PC-9 (cell line): ENCODE results near the gene EEPD1. TPM values are rescaled to one million over a fixed set of nuclear protein-coding genes. Genes with fewer than 3 reads are reported as not detected.

Source experiments
- BruUV-seq: library from RNA; stranded (reverse); fragments of 400-500 nt; replicated peaks from 2 replicates; lab custom pipeline; 2021; lab: Mats Ljungman, UMichigan
- CTCF ChIA-PET: fragments of 300-600 bp; sonication (Branson Sonifier 250); formaldehyde crosslinking; loops from one replicate; lab custom pipeline; 2022; ENCODE audit warnings: antibody characterized with exemption; lab: Charles Lee
- POLR2A ChIA-PET: fragments of 300-600 bp; sonication (Branson Sonifier 250); formaldehyde crosslinking; loops from one replicate; lab custom pipeline; 2022; ENCODE audit warnings: antibody characterized with exemption; ENCODE audit not compliant: unreplicated experiment; lab: Charles Lee
- DNase-seq, 2 experiments: peaks; one replicate each; pipeline versions ENCODE4 v3.0.0 to v3.0.0-alpha.2; 2015 to 2022; ENCODE audit warnings: mixed read lengths in 1 of 2
- H2AFZ ChIP-seq: fragments of 200-600 bp; sonication (generic); 2 replicates; pipeline ENCODE4 v1.8.1; 2017; ENCODE audit warnings: antibody characterized with exemption
- H3F3A ChIP-seq: fragments of 200-600 bp; sonication (generic); 2 replicates; pipeline ENCODE4 v1.8.1; 2017; ENCODE audit warnings: antibody characterized with exemption, mild to moderate bottlenecking, low read depth; ENCODE audit not compliant: insufficient read depth
- H3K27ac ChIP-seq: fragments of 200-600 bp; sonication (generic); 2 replicates; pipeline ENCODE4 v1.6.1; 2016; ENCODE audit warnings: mixed run types
- H3K27me3 ChIP-seq: fragments of 200-600 bp; sonication (generic); 2 replicates; pipeline ENCODE4 v1.6.1; 2016; ENCODE audit warnings: low read depth, mixed run types; ENCODE audit not compliant: insufficient read depth
- H3K36me3 ChIP-seq: fragments of 200-600 bp; sonication (generic); 2 replicates; pipeline ENCODE4 v1.6.1; 2016; ENCODE audit warnings: low read depth, mixed run types
- H3K4me1 ChIP-seq: fragments of 200-600 bp; sonication (generic); replicated peaks from 2 replicates; pipeline ENCODE4 v1.6.1; 2016; ENCODE audit warnings: mixed run types; ENCODE audit not compliant: insufficient read depth
- H3K4me2 ChIP-seq: fragments of 200-600 bp; sonication (generic); 2 replicates; pipeline ENCODE4 v1.6.1; 2017; ENCODE audit warnings: mixed run types
- H3K4me3 ChIP-seq: fragments of 200-600 bp; sonication (generic); 2 replicates; pipeline ENCODE4 v1.6.1; 2016; ENCODE audit warnings: mixed run types
- H3K79me2 ChIP-seq: fragments of 200-600 bp; sonication (generic); 2 replicates; pipeline ENCODE4 v1.6.1; 2017; ENCODE audit warnings: low read depth, mixed run types
- H3K9me2 ChIP-seq: fragments of 200-600 bp; sonication (generic); 2 replicates; pipeline ENCODE4 v1.8.1; 2017; ENCODE audit warnings: mild to moderate bottlenecking; ENCODE audit not compliant: insufficient read depth
- H3K9me3 ChIP-seq: fragments of 200-600 bp; sonication (generic); 2 replicates; pipeline ENCODE4 v1.8.1; 2016; ENCODE audit warnings: low read depth; ENCODE audit not compliant: insufficient read depth
- H4K20me1 ChIP-seq: fragments of 200-600 bp; sonication (generic); 2 replicates; pipeline ENCODE4 v1.8.1; 2017; ENCODE audit not compliant: insufficient read depth
- EZH2 ChIP-seq: fragments of 200-600 bp; sonication (generic); IDR thresholded peaks from 2 replicates; pipeline ENCODE4 v1.8.0; 2017; ENCODE audit warnings: antibody characterized with exemption, low read depth
- intact Hi-C: fragments of 100-400 bp; cut with micrococcal nuclease; formaldehyde crosslinking; loops from one replicate; pipeline ENCODE4 v1.10.0; 2022; ENCODE audit not compliant: unreplicated experiment
- total RNA-seq: library from RNA; stranded (reverse); gene quantifications from 2 replicates; pipeline ENCODE4 v1.2.3, GENCODE V29; 2021
- TF ChIP-seq, protein P1 (sequence below): fragments of 200-600 bp; sonication (generic); conservative IDR thresholded peaks from 2 replicates; pipeline ENCODE4 v1.6.1; 2017; ENCODE audit warnings: mixed run types, antibody characterized with exemption, mild to moderate bottlenecking, moderate library complexity

EEPD1 gene
- total RNA-seq, 1 experiment from 2014 or later: 6.0 TPM

DNA sequence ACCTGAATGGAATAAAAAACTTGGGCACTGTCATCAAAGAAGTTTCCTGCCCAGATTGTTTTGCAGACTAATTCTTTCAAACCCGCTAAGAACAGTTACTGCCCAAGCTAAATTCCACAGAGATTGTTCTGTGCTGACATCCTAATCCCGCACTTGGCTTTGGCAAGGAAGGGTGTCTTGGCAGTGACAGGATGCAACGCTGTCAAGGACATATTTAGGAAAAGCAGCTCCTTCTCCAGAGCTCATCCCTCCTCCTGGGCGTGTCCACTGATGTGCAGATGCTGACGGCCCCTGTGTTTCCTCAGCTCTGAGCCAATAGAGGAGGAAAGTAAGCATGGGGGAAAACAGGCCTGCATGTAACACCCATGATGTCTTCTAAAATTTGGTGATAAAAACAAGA lies 74.2 kb downstream of the EEPD1 start:
- no peaks in the 10 kb centered on the region for H3K36me3 ChIP-seq
- no peaks in the 10 kb centered on the region for H3K27me3 ChIP-seq
- no peaks in the 10 kb centered on the region for H3K79me2 ChIP-seq
- POLR2A ChIA-PET: no interaction called here
- H3F3A ChIP-seq: no peaks in the 10 kb centered on the region
- CTCF ChIA-PET: interaction anchor here (0.6 kb wide), 1 partner anchor 20 kb away, joined by 12 read pairs; no protein-coding TSS in a partner anchor
- no TSS peak for BruUV-seq
- no peak overlapping the region for H3K4me2 ChIP-seq
- no peaks in the 10 kb centered on the region for H3K9me2 ChIP-seq
- intact Hi-C loops: no loop called here
- no peaks in the 10 kb centered on the region for H3K9me3 ChIP-seq
- no peak overlapping the region for H2AFZ ChIP-seq
- TF ChIP-seq EZH2: no peak
- H3K27ac ChIP-seq: no peak overlapping the region
- peaks cover 2% of the 10 kb centered on the region for H3K4me1 ChIP-seq
- no peaks in the 10 kb centered on the region for H4K20me1 ChIP-seq
- no peak for DNase-seq
- no peak overlapping the region for H3K4me3 ChIP-seq

DNA sequence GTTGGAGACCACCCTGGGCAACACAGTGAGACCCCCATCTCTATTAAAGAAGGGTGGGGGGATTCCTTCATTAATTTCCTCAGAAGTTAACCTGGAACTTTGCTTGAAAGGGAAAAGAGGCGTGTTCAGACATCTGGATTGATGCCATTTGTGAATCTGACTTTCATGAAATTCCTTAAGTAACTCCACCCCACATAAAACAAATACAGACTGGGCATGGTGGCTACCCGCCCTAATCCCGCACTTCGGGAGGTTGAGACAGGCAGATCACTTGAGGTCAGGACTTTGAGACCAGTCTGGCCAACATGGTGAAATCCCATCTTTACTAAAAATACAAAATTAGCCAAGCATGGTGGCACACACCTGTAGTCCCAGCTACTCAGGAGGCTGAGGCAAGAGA lies 75.0 kb downstream of the EEPD1 start:
- Histone ChIP-seq H3K9me2 (no peaks in the 10 kb centered on the region), H3K4me1 (peaks cover 10% of the 10 kb centered on the region), H3K79me2 (no peaks in the 10 kb centered on the region), H3K4me3 (no peak overlapping the region), H3K27ac (no peak overlapping the region), H3K9me3 (no peaks in the 10 kb centered on the region), H2AFZ (no peak overlapping the region), H3K4me2 (no peak overlapping the region), H3K36me3 (no peaks in the 10 kb centered on the region), H3F3A (peaks cover 4% of the 10 kb centered on the region; the same call in 1 of the 2 replicates), H4K20me1 (no peaks in the 10 kb centered on the region), H3K27me3 (no peaks in the 10 kb centered on the region)
- intact Hi-C loops: no loop called here
- CTCF ChIA-PET: no interaction called here
- peak in 1 of 2 experiments; percentile 40 for DNase-seq
- no TSS peak for BruUV-seq
- POLR2A ChIA-PET: no interaction called here
- TF ChIP-seq EZH2: no peak
- TF ChIP-seq, protein P1, sequence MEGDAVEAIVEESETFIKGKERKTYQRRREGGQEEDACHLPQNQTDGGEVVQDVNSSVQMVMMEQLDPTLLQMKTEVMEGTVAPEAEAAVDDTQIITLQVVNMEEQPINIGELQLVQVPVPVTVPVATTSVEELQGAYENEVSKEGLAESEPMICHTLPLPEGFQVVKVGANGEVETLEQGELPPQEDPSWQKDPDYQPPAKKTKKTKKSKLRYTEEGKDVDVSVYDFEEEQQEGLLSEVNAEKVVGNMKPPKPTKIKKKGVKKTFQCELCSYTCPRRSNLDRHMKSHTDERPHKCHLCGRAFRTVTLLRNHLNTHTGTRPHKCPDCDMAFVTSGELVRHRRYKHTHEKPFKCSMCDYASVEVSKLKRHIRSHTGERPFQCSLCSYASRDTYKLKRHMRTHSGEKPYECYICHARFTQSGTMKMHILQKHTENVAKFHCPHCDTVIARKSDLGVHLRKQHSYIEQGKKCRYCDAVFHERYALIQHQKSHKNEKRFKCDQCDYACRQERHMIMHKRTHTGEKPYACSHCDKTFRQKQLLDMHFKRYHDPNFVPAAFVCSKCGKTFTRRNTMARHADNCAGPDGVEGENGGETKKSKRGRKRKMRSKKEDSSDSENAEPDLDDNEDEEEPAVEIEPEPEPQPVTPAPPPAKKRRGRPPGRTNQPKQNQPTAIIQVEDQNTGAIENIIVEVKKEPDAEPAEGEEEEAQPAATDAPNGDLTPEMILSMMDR: no peak

DNA sequence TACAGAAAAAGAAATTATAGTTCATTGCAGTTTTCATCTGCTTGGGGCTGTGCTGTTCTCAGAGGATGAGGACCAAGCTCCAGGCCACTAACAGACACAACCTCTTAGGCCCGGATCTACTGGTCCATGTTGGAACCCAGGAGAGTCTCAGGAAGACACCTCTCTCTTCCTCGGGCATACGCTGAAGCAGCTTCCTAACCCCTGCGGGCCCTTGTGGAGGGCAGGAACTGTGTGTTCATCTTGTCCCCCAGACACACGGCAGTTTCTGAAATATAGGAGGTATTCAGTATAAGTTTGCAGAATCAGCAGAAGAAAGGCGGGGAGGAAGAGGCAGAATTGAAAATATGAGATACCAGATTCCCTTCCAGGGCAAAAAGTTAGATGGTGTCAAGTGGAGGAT lies 78.4 kb downstream of the EEPD1 start:
- no peak overlapping the region for H3K4me3 ChIP-seq
- CTCF ChIA-PET: no interaction called here
- H3K9me2 ChIP-seq: no peaks in the 10 kb centered on the region
- no TSS peak for BruUV-seq
- no peaks in the 10 kb centered on the region for H3K36me3 ChIP-seq
- no peak overlapping the region for H3K4me2 ChIP-seq
- peaks cover 4% of the 10 kb centered on the region; the same call in 1 of the 2 replicates for H3F3A ChIP-seq
- no peaks in the 10 kb centered on the region for H3K27me3 ChIP-seq
- TF ChIP-seq, protein P1: no peak
- TF ChIP-seq EZH2: no peak
- H3K9me3 ChIP-seq: no peaks in the 10 kb centered on the region
- H2AFZ ChIP-seq: no peak overlapping the region
- DNase-seq: no peak
- POLR2A ChIA-PET: no interaction called here
- H3K27ac ChIP-seq: no peak overlapping the region
- peaks cover 17% of the 10 kb centered on the region for H3K4me1 ChIP-seq
- no peaks in the 10 kb centered on the region; the same call in 1 of the 2 replicates for H3K79me2 ChIP-seq
- intact Hi-C loops: no loop called here
- H4K20me1 ChIP-seq: no peaks in the 10 kb centered on the region

DNA sequence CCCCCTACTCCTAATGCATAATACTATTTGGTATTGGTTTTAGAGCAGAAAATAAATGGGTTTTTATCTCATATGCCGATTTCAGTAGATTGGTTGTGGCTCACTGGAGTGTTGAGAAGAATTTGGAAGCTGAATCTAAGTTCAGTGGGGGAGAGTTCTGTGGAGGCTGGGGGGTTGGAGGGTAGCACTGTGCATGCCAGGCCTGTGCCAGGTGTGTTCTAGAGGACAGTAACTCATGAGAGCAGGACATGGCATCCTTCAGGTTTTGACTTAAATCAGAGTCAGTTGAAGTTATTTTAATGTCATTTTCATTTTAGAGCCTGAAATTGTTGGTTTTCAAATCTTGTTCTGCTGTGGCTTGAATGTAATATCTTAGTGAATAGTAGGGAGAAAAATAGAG lies 79.5 kb downstream of the EEPD1 start:
- BruUV-seq: no TSS peak
- Histone ChIP-seq H3K4me1 (peaks cover 17% of the 10 kb centered on the region), H3K27ac (0 out of 2 replicates have a peak overlapping the region, but pooled peaks have one; percentile 14), H3F3A (peaks cover 10% of the 10 kb centered on the region; the same call in 1 of the 2 replicates), H3K79me2 (no peaks in the 10 kb centered on the region; the same call in 1 of the 2 replicates), H3K9me3 (no peaks in the 10 kb centered on the region), H3K4me3 (no peak overlapping the region), H2AFZ (no peak overlapping the region), H3K36me3 (no peaks in the 10 kb centered on the region), H4K20me1 (no peaks in the 10 kb centered on the region), H3K9me2 (no peaks in the 10 kb centered on the region), H3K27me3 (no peaks in the 10 kb centered on the region), H3K4me2 (peak overlapping the region; percentile 14; the same call in 1 of the 2 replicates)
- ChIA-PET CTCF (interaction anchor here (0.7 kb wide), 1 partner anchor 50 kb away, joined by 3 read pairs; no protein-coding TSS in a partner anchor), POLR2A (no interaction called here)
- DNase-seq: no peak
- intact Hi-C loops: no loop called here
- TF ChIP-seq, protein P1: no peak
- TF ChIP-seq EZH2: no peak
